CD4-positive, alpha-beta T cell (primary cell): ENCODE data around the gene ZNF638. TPM values are rescaled to one million over a fixed set of nuclear protein-coding genes. Genes with fewer than 3 reads are reported as not detected.

Experiments used
- ATAC-seq: fragments of 200-7000 bp; cut with Tn5 transposase; one replicate; pipeline ENCODE4 v1.10.0; 2022; ENCODE audit warnings: mild to moderate bottlenecking; ENCODE audit not compliant: poor library complexity
- CTCF ChIA-PET: fragments of 350-600 bp; sonication (Branson Sonifier 250); formaldehyde crosslinking; loops from one replicate; lab custom pipeline; 2021; ENCODE audit warnings: antibody characterized with exemption, inconsistent platforms; lab: Charles Lee
- POLR2A ChIA-PET: fragments of 350-600 bp; sonication (Branson Sonifier 250); formaldehyde crosslinking; loops from one replicate; lab custom pipeline; 2021; ENCODE audit warnings: antibody characterized with exemption, inconsistent platforms; lab: Charles Lee
- DNase-seq, 14 experiments: peaks; one replicate each; pipeline ENCODE4 v3.0.0-alpha.2; 2013 to 2020; ENCODE audit warnings: mixed read lengths in 2 of 14
- H3K27ac ChIP-seq, 2 donors: one replicate each; pipeline versions ENCODE4 v1.5.1 to v1.7.0; 2013; ENCODE audit warnings: low read length in 2 of 2, low read depth in 1 of 2, mild to moderate bottlenecking in 1 of 2
- H3K27me3 ChIP-seq, 2 experiments: 1 replicate in 1 of 2; 2 replicates in 1 of 2; pipeline versions ENCODE4 v1.6.1 to v1.7.0; 2013; ENCODE audit warnings: low read length in 2 of 2, control low read depth in 1 of 2, mild to moderate bottlenecking in 1 of 2, moderate library complexity in 1 of 2; ENCODE audit not compliant: insufficient read depth in 2 of 2, control insufficient read depth in 1 of 2
- H3K36me3 ChIP-seq: one replicate; pipeline ENCODE4 v1.6.1; 2013; ENCODE audit warnings: low read length, control low read depth; ENCODE audit not compliant: insufficient read depth
- H3K4me1 ChIP-seq: one replicate; pipeline ENCODE4 v1.6.1; 2013; ENCODE audit warnings: low read length, control low read depth; ENCODE audit not compliant: insufficient read depth
- H3K4me3 ChIP-seq: one replicate; pipeline ENCODE4 v1.5.1; 2013; ENCODE audit warnings: mild to moderate bottlenecking, low read length, moderate library complexity
- H3K9me3 ChIP-seq, 2 experiments: 1 replicate in 1 of 2; 2 replicates in 1 of 2; pipeline versions ENCODE4 v1.6.1 to v1.7.0; 2013; ENCODE audit warnings: low read length in 2 of 2, mild to moderate bottlenecking in 2 of 2, control low read depth in 1 of 2, moderate library complexity in 1 of 2; ENCODE audit not compliant: control insufficient read depth in 1 of 2, insufficient read depth in 1 of 2
- H3K27ac Mint-ChIP-seq: one replicate; pipeline ENCODE4 v1.8.0; 2020; ENCODE audit warnings: mixed read lengths
- H3K27me3 Mint-ChIP-seq: one replicate; pipeline ENCODE4 v1.8.0; 2021; ENCODE audit warnings: mixed read lengths
- H3K36me3 Mint-ChIP-seq: one replicate; pipeline ENCODE4 v1.8.0; 2021; ENCODE audit warnings: low read depth, mixed read lengths
- H3K4me1 Mint-ChIP-seq: one replicate; pipeline ENCODE4 v1.8.0; 2021; ENCODE audit warnings: low read depth, mixed read lengths
- H3K4me3 Mint-ChIP-seq: one replicate; pipeline ENCODE4 v1.8.0; 2020; ENCODE audit warnings: mild to moderate bottlenecking, mixed read lengths
- H3K9me3 Mint-ChIP-seq: one replicate; pipeline ENCODE4 v1.8.0; 2020; ENCODE audit warnings: mixed read lengths
- CTCF ChIP-seq: fragments of 200-600 bp; IDR thresholded peaks from one replicate; pipeline ENCODE4 v1.8.0; 2022; ENCODE audit warnings: antibody characterized with exemption, mild to moderate bottlenecking
- intact Hi-C, 2 experiments: fragments of 100-400 bp; cut with DNase I in 1 of 2; cut with micrococcal nuclease in 1 of 2; formaldehyde crosslinking; loops; one replicate each; pipeline versions ENCODE4 v1.15.1 to v1.9.0; 2023 to 2025; cut with DNase I, micrococcal nuclease
- total RNA-seq, 174 experiments: library from RNA in 2 of 174; stranded (reverse) in 2 of 174; gene quantifications; one replicate each; pipeline ENCODE4 v1.2.3 and lab custom pipeline; 2021 to 2026

Gene ZNF638
- total RNA-seq, 2 experiments from 2014 or later, result 77.8 to 86.4 TPM

GRCh38 chr2:71461304-71461671 lies 129.7 kb downstream of the ZNF638 start:
- peaks cover 0 to 14% of the 10 kb centered on the region in 2 experiments for H3K9me3 ChIP-seq
- Mint-ChIP-seq H3K27me3 (peaks cover 18% of the 10 kb centered on the region), H3K4me1 (peaks cover 2% of the 10 kb centered on the region), H3K27ac (no peak overlapping the region), H3K36me3 (no peaks in the 10 kb centered on the region), H3K9me3 (no peaks in the 10 kb centered on the region), H3K4me3 (no peak overlapping the region)
- no peak for DNase-seq
- no peak overlapping the region for H3K4me3 ChIP-seq
- intact Hi-C loops, result no loop called here
- no peaks in the 10 kb centered on the region for H3K4me1 ChIP-seq
- peaks cover 19 to 29% of the 10 kb centered on the region in 2 experiments for H3K27me3 ChIP-seq
- POLR2A ChIA-PET, result no interaction called here
- H3K27ac ChIP-seq, result no peak overlapping the region
- CTCF ChIA-PET, result no interaction called here
- TF ChIP-seq CTCF, result no peak
- no peaks in the 10 kb centered on the region for H3K36me3 ChIP-seq
- no peak for ATAC-seq

- Mint-ChIP-seq H3K9me3 (no peaks in the 10 kb centered on the region), H3K36me3 (no peaks in the 10 kb centered on the region), H3K4me1 (peaks cover 3% of the 10 kb centered on the region), H3K27me3 (peaks cover 17% of the 10 kb centered on the region), H3K4me3 (no peak overlapping the region), H3K27ac (no peak overlapping the region)
- Histone ChIP-seq H3K27ac (no peak overlapping the region), H3K4me1 (no peaks in the 10 kb centered on the region), H3K36me3 (no peaks in the 10 kb centered on the region), H3K27me3 (peaks cover 24 to 37% of the 10 kb centered on the region in 2 experiments), H3K9me3 (peaks cover 0 to 14% of the 10 kb centered on the region in 2 experiments), H3K4me3 (no peak overlapping the region)
- intact Hi-C loops, result no loop called here
- ChIA-PET CTCF (no interaction called here), POLR2A (no interaction called here)
- DNase-seq (no peak), ATAC-seq (no peak)
- no peak for TF ChIP-seq CTCF
Measured at GRCh38 chr2:71462056-71462605, 130.5 kb downstream of the ZNF638 start.

GRCh38 chr2:71462641-71463341 lies 131.2 kb downstream of the ZNF638 start:
- no peak overlapping the region for H3K4me3 Mint-ChIP-seq
- H3K27me3 ChIP-seq, result peaks cover 24 to 40% of the 10 kb centered on the region in 2 experiments
- H3K4me1 Mint-ChIP-seq, result peaks cover 8% of the 10 kb centered on the region
- H3K4me3 ChIP-seq, result no peak overlapping the region
- ChIA-PET POLR2A (no interaction called here), CTCF (no interaction called here)
- H3K9me3 ChIP-seq, result peaks cover 0 to 14% of the 10 kb centered on the region in 2 experiments
- peaks cover 23% of the 10 kb centered on the region for H3K27me3 Mint-ChIP-seq
- no peak overlapping the region for H3K27ac ChIP-seq
- intact Hi-C loops, result no loop called here
- H3K36me3 ChIP-seq, result no peaks in the 10 kb centered on the region
- no peaks in the 10 kb centered on the region for H3K9me3 Mint-ChIP-seq
- DNase-seq, result no peak
- TF ChIP-seq CTCF, result no peak
- H3K36me3 Mint-ChIP-seq, result no peaks in the 10 kb centered on the region
- ATAC-seq, result no peak
- H3K27ac Mint-ChIP-seq, result no peak overlapping the region
- H3K4me1 ChIP-seq, result no peaks in the 10 kb centered on the region
